ENCODE measurements around the gene AHDC1. TPM values are rescaled to one million over a fixed set of nuclear protein-coding genes. Genes with fewer than 3 reads are reported as not detected.
A peak's percentile ranks its signal among the peaks of the same experiment; 100 is the strongest.

AHDC1 gene
- total RNA-seq, 2 experiments from 2014 or later = 10.3 to 12.1 TPM

GRCh38 chr1:27567146-27567526 lies 36.8 kb downstream of the AHDC1 start:
- intact Hi-C loops (cut with DNase I, micrococcal nuclease) = no loop called here
- CTCF ChIA-PET = interaction anchor here (1.1 to 3.5 kb wide), 5 partner anchors 10 to 151 kb away, joined by 3 to 39 read pairs (median 6); no protein-coding TSS in a partner anchor
- Mint-ChIP-seq H3K4me1 (peaks cover 18% of the 10 kb centered on the region), H3K9me3 (ENCODE audit: low read depth) (no peaks in the 10 kb centered on the region), H3K4me3 (no peak overlapping the region), H3K27ac (no peak overlapping the region), H3K36me3 (ENCODE audit: low read depth) (no peaks in the 10 kb centered on the region), H3K27me3 (no peaks in the 10 kb centered on the region)
- POLR2A ChIA-PET = interaction anchor here (0.7 to 1.1 kb wide), 2 partner anchors 10 to 26 kb away, joined by 3 to 4 read pairs; no protein-coding TSS in a partner anchor
- DNase-seq = no peak
- no peak for ATAC-seq

- DNase-seq = no peak
- Mint-ChIP-seq H3K27me3 (no peaks in the 10 kb centered on the region), H3K4me1 (peaks cover 18% of the 10 kb centered on the region), H3K4me3 (no peak overlapping the region), H3K36me3 (ENCODE audit: low read depth) (no peaks in the 10 kb centered on the region), H3K9me3 (ENCODE audit: low read depth) (no peaks in the 10 kb centered on the region), H3K27ac (no peak overlapping the region)
- intact Hi-C loops (cut with DNase I, micrococcal nuclease) = no loop called here
- ChIA-PET CTCF (interaction anchor here (0.6 to 3.5 kb wide), 3 partner anchors 9 to 201 kb away, joined by 3 to 39 read pairs (median 3); no protein-coding TSS in a partner anchor), POLR2A (no interaction called here)
- no peak for ATAC-seq
These were observed 37.3 kb downstream of the AHDC1 start for GRCh38 chr1:27566462-27567145.

GRCh38 chr1:27564710-27565649 lies 39.0 kb downstream of the AHDC1 start:
- ATAC-seq = no peak
- no peak for DNase-seq
- no peak overlapping the region for H3K27ac Mint-ChIP-seq
- H3K36me3 Mint-ChIP-seq (ENCODE audit: low read depth) = no peaks in the 10 kb centered on the region
- no peak overlapping the region for H3K4me3 Mint-ChIP-seq
- intact Hi-C loops (cut with DNase I, micrococcal nuclease) = no loop called here
- peaks cover 18% of the 10 kb centered on the region for H3K4me1 Mint-ChIP-seq
- CTCF ChIA-PET = interaction anchor here (0.6 to 1.4 kb wide), 10 partner anchors 9 to 858 kb away, joined by 3 to 4 read pairs (median 3); no protein-coding TSS in a partner anchor
- POLR2A ChIA-PET = no interaction called here
- no peaks in the 10 kb centered on the region for H3K27me3 Mint-ChIP-seq
- H3K9me3 Mint-ChIP-seq (ENCODE audit: low read depth) = no peaks in the 10 kb centered on the region

- Mint-ChIP-seq H3K9me3 (ENCODE audit: low read depth) (no peaks in the 10 kb centered on the region), H3K27ac (no peak overlapping the region), H3K27me3 (no peaks in the 10 kb centered on the region), H3K4me1 (peaks cover 14% of the 10 kb centered on the region), H3K36me3 (ENCODE audit: low read depth) (no peaks in the 10 kb centered on the region), H3K4me3 (no peak overlapping the region)
- DNase-seq = no peak
- ChIA-PET CTCF (interaction anchor here (0.5 to 1.4 kb wide), 8 partner anchors 10 to 266 kb away, joined by 3 to 4 read pairs (median 3); no protein-coding TSS in a partner anchor), POLR2A (no interaction called here)
- intact Hi-C loops (cut with DNase I, micrococcal nuclease) = no loop called here
- no peak for ATAC-seq
These were observed 40.1 kb downstream of the AHDC1 start for GRCh38 chr1:27563591-27564471.

GRCh38 chr1:27563341-27563590 lies 40.7 kb downstream of the AHDC1 start:
- DNase-seq = no peak
- peaks cover 13% of the 10 kb centered on the region for H3K4me1 Mint-ChIP-seq
- H3K9me3 Mint-ChIP-seq (ENCODE audit: low read depth) = no peaks in the 10 kb centered on the region
- no peak overlapping the region for H3K4me3 Mint-ChIP-seq
- POLR2A ChIA-PET = no interaction called here
- CTCF ChIA-PET = no interaction called here
- ATAC-seq = no peak
- intact Hi-C loops (cut with DNase I, micrococcal nuclease) = no loop called here
- no peaks in the 10 kb centered on the region for H3K27me3 Mint-ChIP-seq
- no peak overlapping the region for H3K27ac Mint-ChIP-seq
- H3K36me3 Mint-ChIP-seq (ENCODE audit: low read depth) = no peaks in the 10 kb centered on the region

GRCh38 chr1:27562534-27563340 lies 41.2 kb downstream of the AHDC1 start:
- Mint-ChIP-seq H3K27ac (no peak overlapping the region), H3K4me3 (no peak overlapping the region), H3K27me3 (no peaks in the 10 kb centered on the region), H3K4me1 (peaks cover 8% of the 10 kb centered on the region), H3K36me3 (ENCODE audit: low read depth) (no peaks in the 10 kb centered on the region), H3K9me3 (ENCODE audit: low read depth) (no peaks in the 10 kb centered on the region)
- CTCF ChIA-PET = no interaction called here
- POLR2A ChIA-PET = no interaction called here
- no peak for DNase-seq
- intact Hi-C loops (cut with DNase I, micrococcal nuclease) = no loop called here
- no peak for ATAC-seq

- ATAC-seq = no peak
- H3K4me3 Mint-ChIP-seq = no peak overlapping the region
- H3K9me3 Mint-ChIP-seq (ENCODE audit: low read depth) = no peaks in the 10 kb centered on the region
- H3K36me3 Mint-ChIP-seq (ENCODE audit: low read depth) = no peaks in the 10 kb centered on the region
- no peaks in the 10 kb centered on the region for H3K27me3 Mint-ChIP-seq
- peaks cover 11% of the 10 kb centered on the region for H3K4me1 Mint-ChIP-seq
- ChIA-PET CTCF (no interaction called here), POLR2A (no interaction called here)
- intact Hi-C loops (cut with DNase I, micrococcal nuclease) = no loop called here
- no peak overlapping the region for H3K27ac Mint-ChIP-seq
- DNase-seq = no peak
These were observed 41.9 kb downstream of the AHDC1 start for GRCh38 chr1:27562021-27562420.

GRCh38 chr1:27561124-27561899 lies 42.6 kb downstream of the AHDC1 start:
- Mint-ChIP-seq H3K36me3 (ENCODE audit: low read depth) (no peaks in the 10 kb centered on the region), H3K27ac (no peak overlapping the region), H3K27me3 (no peaks in the 10 kb centered on the region), H3K4me3 (no peak overlapping the region), H3K4me1 (peaks cover 16% of the 10 kb centered on the region), H3K9me3 (ENCODE audit: low read depth) (no peaks in the 10 kb centered on the region)
- ChIA-PET CTCF (interaction anchor here (1.0 kb wide), 1 partner anchor 450 kb away, joined by 3 read pairs; no protein-coding TSS in a partner anchor), POLR2A (no interaction called here)
- DNase-seq (no peak), ATAC-seq (no peak)
- intact Hi-C loops (cut with DNase I, micrococcal nuclease) = no loop called here

GRCh38 chr1:27560268-27561123 lies 43.4 kb downstream of the AHDC1 start:
- DNase-seq = no peak
- no peak overlapping the region for H3K4me3 Mint-ChIP-seq
- H3K36me3 Mint-ChIP-seq (ENCODE audit: low read depth) = no peaks in the 10 kb centered on the region
- POLR2A ChIA-PET = no interaction called here
- no peaks in the 10 kb centered on the region for H3K27me3 Mint-ChIP-seq
- H3K4me1 Mint-ChIP-seq = peaks cover 19% of the 10 kb centered on the region
- no peak for ATAC-seq
- intact Hi-C loops (cut with DNase I, micrococcal nuclease) = no loop called here
- CTCF ChIA-PET = interaction anchor here (1.0 to 1.3 kb wide), 2 partner anchors 16 to 449 kb away, joined by 3 to 4 read pairs; no protein-coding TSS in a partner anchor
- H3K9me3 Mint-ChIP-seq (ENCODE audit: low read depth) = no peaks in the 10 kb centered on the region
- peak overlapping the region; percentile 21 for H3K27ac Mint-ChIP-seq
